SU-DHL-6 (cell line): ENCODE results near the gene FOXF1.

ENCODE experiments used
- H2AFZ ChIP-seq: fragments of 200-600 bp; sonication (generic); 2 replicates; pipeline ENCODE4 v1.6.1; 2014; ENCODE audit warnings: low read depth, mild to moderate bottlenecking, moderate library complexity, mixed read lengths, antibody characterized with exemption, low read length; ENCODE audit not compliant: severe bottlenecking
- H3F3A ChIP-seq: fragments of 200-600 bp; shearing (Covaris generic); 2 replicates; pipeline ENCODE4 v1.6.0; 2016; ENCODE audit warnings: antibody characterized with exemption, mild to moderate bottlenecking; ENCODE audit not compliant: insufficient read depth
- H3K27ac ChIP-seq: fragments of 200-600 bp; sonication (generic); 2 replicates; pipeline ENCODE4 v1.5.1; 2016; ENCODE audit warnings: low read depth, mild to moderate bottlenecking, low read length, moderate library complexity, mixed read lengths
- H3K27me3 ChIP-seq: fragments of 200-600 bp; sonication (generic), shearing (Covaris generic); 2 replicates; pipeline ENCODE4 v1.6.0; 2014; ENCODE audit warnings: mild to moderate bottlenecking, low read length
- H3K36me3 ChIP-seq: fragments of 200-600 bp; sonication (generic); 2 replicates; pipeline ENCODE4 v1.6.1; 2014; ENCODE audit warnings: mild to moderate bottlenecking, low read length, mixed read lengths
- H3K4me2 ChIP-seq: fragments of 300-600, 200-600 bp; shearing (Covaris generic), sonication (generic); 2 replicates; pipeline ENCODE4 v1.6.0; 2014; ENCODE audit warnings: low read length, low read depth, mild to moderate bottlenecking; ENCODE audit not compliant: poor library complexity, severe bottlenecking
- H3K4me3 ChIP-seq: fragments of 200-600 bp; sonication (generic); 2 replicates; pipeline ENCODE4 v1.5.1; 2014; ENCODE audit warnings: antibody characterized with exemption, low read length, mild to moderate bottlenecking, mixed read lengths; ENCODE audit not compliant: insufficient read depth, poor library complexity, severe bottlenecking
- H3K79me2 ChIP-seq: fragments of 200-600 bp; sonication (generic); 2 replicates; pipeline ENCODE4 v1.6.1; 2014; ENCODE audit warnings: mild to moderate bottlenecking, low read length, moderate library complexity; ENCODE audit not compliant: insufficient read depth
- H3K9ac ChIP-seq: fragments of 200-600 bp; sonication (generic); 2 replicates; pipeline ENCODE4 v1.7.0; 2014; ENCODE audit warnings: mild to moderate bottlenecking, low read length
- H3K9me2 ChIP-seq: fragments of 200-600 bp; sonication (generic); replicated peaks from 2 replicates; pipeline ENCODE4 v1.6.1; 2014; ENCODE audit warnings: low read length; ENCODE audit not compliant: insufficient read depth
- H3K9me3 ChIP-seq: fragments of 200-600 bp; sonication (generic); 2 replicates; pipeline ENCODE4 v1.6.1; 2014; ENCODE audit warnings: low read length, mixed read lengths; ENCODE audit not compliant: insufficient read depth
- H4K20me1 ChIP-seq: fragments of 200-600 bp; sonication (generic); 2 replicates; pipeline ENCODE4 v1.6.1; 2014; ENCODE audit warnings: low read depth, mild to moderate bottlenecking, antibody characterized with exemption, low read length, moderate library complexity, mixed read lengths
- EZH2phosphoT487 ChIP-seq: fragments of 200-600 bp; sonication (generic), shearing (Covaris generic); conservative IDR thresholded peaks from 2 replicates; pipeline ENCODE4 v1.6.1; 2018; ENCODE audit warnings: mild to moderate bottlenecking, antibody characterized with exemption, low read length, moderate library complexity, mixed read lengths
- TF ChIP-seq, protein P1 (sequence below): fragments of 200-600 bp; sonication (generic); IDR thresholded peaks from one replicate; pipeline ENCODE4 v1.5.1; 2017; ENCODE audit warnings: antibody characterized with exemption, mild to moderate bottlenecking, low read length, moderate library complexity; ENCODE audit not compliant: insufficient read depth, poor library complexity, severe bottlenecking

Gene FOXF1

DNA sequence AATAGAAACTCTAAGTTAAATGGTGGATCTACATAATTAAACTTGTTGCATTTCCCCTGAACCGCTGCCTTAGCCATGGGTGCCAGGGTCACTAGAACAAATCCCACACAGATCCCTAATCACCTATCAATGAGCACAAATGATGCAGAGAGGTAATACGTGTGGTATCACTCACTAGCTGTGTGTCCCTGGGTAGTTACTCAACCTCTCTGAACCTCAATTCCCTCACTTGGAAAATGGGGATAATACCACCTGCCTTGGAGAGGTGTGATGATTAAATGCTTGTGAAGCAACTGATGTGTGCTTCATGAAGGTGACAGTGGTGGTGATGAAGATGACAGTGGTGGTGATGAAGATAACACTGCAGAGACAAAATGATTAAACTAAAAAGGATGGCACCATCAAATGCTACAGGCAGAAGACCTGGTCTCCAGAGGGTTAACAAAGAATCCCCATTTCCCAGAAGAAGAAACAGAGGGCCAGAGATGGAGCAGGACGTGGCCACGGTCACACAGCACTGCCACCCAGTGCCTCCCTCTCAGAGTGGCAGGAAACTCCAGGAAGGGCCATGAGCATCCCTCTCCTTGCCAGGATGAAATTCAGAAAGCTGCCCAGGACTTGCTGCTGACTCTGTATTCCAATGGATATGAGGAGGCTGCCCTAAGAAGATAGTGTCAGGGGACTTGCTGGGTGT, 17.9 kb upstream of the FOXF1 start:
- H3K4me3 ChIP-seq: no peak overlapping the region
- H3K9ac ChIP-seq: no peak overlapping the region
- H3K9me3 ChIP-seq: no peaks in the 10 kb centered on the region
- no peak overlapping the region for H3K4me2 ChIP-seq
- TF ChIP-seq EZH2phosphoT487: no peak
- TF ChIP-seq, protein P1, sequence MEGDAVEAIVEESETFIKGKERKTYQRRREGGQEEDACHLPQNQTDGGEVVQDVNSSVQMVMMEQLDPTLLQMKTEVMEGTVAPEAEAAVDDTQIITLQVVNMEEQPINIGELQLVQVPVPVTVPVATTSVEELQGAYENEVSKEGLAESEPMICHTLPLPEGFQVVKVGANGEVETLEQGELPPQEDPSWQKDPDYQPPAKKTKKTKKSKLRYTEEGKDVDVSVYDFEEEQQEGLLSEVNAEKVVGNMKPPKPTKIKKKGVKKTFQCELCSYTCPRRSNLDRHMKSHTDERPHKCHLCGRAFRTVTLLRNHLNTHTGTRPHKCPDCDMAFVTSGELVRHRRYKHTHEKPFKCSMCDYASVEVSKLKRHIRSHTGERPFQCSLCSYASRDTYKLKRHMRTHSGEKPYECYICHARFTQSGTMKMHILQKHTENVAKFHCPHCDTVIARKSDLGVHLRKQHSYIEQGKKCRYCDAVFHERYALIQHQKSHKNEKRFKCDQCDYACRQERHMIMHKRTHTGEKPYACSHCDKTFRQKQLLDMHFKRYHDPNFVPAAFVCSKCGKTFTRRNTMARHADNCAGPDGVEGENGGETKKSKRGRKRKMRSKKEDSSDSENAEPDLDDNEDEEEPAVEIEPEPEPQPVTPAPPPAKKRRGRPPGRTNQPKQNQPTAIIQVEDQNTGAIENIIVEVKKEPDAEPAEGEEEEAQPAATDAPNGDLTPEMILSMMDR: no peak
- H3K27me3 ChIP-seq: no peaks in the 10 kb centered on the region
- H3K9me2 ChIP-seq: no peaks in the 10 kb centered on the region
- no peaks in the 10 kb centered on the region for H4K20me1 ChIP-seq
- no peaks in the 10 kb centered on the region for H3F3A ChIP-seq
- H3K79me2 ChIP-seq: no peaks in the 10 kb centered on the region
- H3K27ac ChIP-seq: no peak overlapping the region
- H2AFZ ChIP-seq: no peak overlapping the region
- no peaks in the 10 kb centered on the region for H3K36me3 ChIP-seq

DNA sequence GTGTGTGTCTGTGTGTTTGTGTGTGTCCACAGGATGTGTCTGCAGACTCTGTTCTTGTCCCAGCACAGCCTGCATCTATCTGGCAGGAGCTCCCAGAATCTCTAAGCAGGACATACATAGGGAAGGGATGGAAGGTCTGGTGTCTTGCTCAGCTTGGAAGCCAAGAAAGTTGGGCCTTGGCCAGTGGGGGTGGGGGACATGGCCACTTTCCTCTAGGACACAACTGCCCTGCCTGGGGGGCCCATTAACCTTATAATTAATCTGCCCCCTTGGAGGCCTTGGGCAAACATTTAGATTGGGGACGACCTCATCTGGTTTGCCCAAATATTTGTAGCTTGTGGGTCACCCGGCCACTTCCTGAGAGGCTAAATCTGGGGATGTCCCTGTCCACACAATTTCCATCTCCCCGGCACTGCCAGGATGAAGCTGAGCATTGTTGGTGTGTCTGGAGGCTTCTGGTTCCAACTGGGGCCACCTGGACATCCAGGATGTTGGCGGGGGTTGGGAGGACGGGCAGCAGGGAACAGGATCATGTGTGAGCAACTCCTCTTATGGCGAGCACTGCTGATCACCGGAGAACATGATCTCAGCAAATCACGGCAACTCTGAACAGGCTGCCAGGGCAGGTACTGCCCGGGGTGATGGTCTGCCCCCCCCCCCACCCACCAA, 17.2 kb upstream of the FOXF1 start:
- Histone ChIP-seq H3K9ac (no peak overlapping the region), H3K9me3 (no peaks in the 10 kb centered on the region), H3F3A (no peaks in the 10 kb centered on the region), H3K79me2 (no peaks in the 10 kb centered on the region), H2AFZ (no peak overlapping the region), H3K36me3 (no peaks in the 10 kb centered on the region), H3K4me2 (no peak overlapping the region), H3K9me2 (no peaks in the 10 kb centered on the region), H3K27ac (no peak overlapping the region), H3K4me3 (no peak overlapping the region), H4K20me1 (no peaks in the 10 kb centered on the region), H3K27me3 (no peaks in the 10 kb centered on the region)
- TF ChIP-seq, protein P1: no peak
- TF ChIP-seq EZH2phosphoT487: no peak

DNA sequence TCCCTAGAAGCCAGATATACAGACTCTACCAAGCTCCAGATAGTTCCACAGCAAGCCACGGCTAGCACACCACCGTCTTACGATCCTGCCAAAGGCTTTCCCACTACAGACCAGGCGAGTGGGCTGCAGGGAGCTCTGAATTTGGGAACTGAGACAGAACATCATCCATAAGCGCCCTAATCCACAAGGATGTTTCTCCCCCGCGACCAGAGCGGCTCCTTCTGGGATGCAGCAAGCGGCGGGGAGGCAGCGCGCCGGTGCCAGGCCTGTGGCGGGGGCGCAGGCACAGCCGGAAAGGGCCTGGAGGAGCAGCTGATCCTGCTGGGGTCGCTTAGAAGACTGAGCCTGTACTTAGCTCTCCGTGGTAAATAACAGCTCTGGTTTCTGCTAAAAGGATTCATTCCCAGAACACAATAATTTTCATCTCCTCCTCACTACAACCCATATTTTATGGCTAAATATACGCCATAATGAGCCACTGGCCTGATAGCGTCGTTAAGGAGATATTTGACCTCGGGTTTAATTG, 16.2 kb upstream of the FOXF1 start:
- H3K9me2 ChIP-seq: no peaks in the 10 kb centered on the region
- H3K36me3 ChIP-seq: no peaks in the 10 kb centered on the region
- no peak for TF ChIP-seq EZH2phosphoT487
- TF ChIP-seq, protein P1: no peak
- no peak overlapping the region for H3K27ac ChIP-seq
- no peaks in the 10 kb centered on the region for H3K9me3 ChIP-seq
- H3K27me3 ChIP-seq: no peaks in the 10 kb centered on the region
- no peaks in the 10 kb centered on the region for H3F3A ChIP-seq
- H3K9ac ChIP-seq: no peak overlapping the region
- H3K4me2 ChIP-seq: no peak overlapping the region
- H3K4me3 ChIP-seq: no peak overlapping the region
- no peaks in the 10 kb centered on the region for H4K20me1 ChIP-seq
- H3K79me2 ChIP-seq: no peaks in the 10 kb centered on the region
- H2AFZ ChIP-seq: no peak overlapping the region
